Mammary epithelial cell (primary cell): ENCODE results near the gene LCMT2.

Source experiments
- CTCF ChIP-seq, 2 donors: IDR thresholded peaks in 1 of 2; conservative IDR thresholded peaks in 1 of 2; 2 replicates each; pipeline ENCODE4 v1.5.1; 2011 to 2012; ENCODE audit warnings: inconsistent platforms in 2 of 2, low read length in 2 of 2, mild to moderate bottlenecking in 2 of 2, control low read depth in 1 of 2, low read depth in 1 of 2; ENCODE audit not compliant: insufficient read depth in 1 of 2; ENCODE audit errors: extremely low read depth in 1 of 2
- EZH2 ChIP-seq: IDR thresholded peaks from 2 replicates; pipeline ENCODE4 v1.6.1; 2012; ENCODE audit warnings: low read length, inconsistent platforms, borderline replicate concordance

- no peak for TF ChIP-seq CTCF (conservative IDR thresholded peaks at IDR 0.05 in 1 of 2, IDR thresholded peaks at IDR 0.05 in 1 of 2; ENCODE audit: extremely low read depth in 1 of 2, insufficient read depth in 1 of 2, low read depth in 1 of 2, low read length in 2 of 2)
- TF ChIP-seq EZH2: no peak
These were observed 14.1 kb downstream of the LCMT2 start for GRCh38 chr15:43316016-43316970.
